Keratinocyte (primary cell): ENCODE data around the gene TGFBI. TPM values are rescaled to one million over a fixed set of nuclear protein-coding genes. Genes with fewer than 3 reads are reported as not detected.

Experiments used
- DNase-seq: peaks from one replicate; pipeline ENCODE4 v3.0.0-alpha.2; 2011; ENCODE audit warnings: low read depth, missing footprints, low spot score
- FAIRE-seq: peaks from 2 replicates; lab custom pipeline; 2011; peaks lifted over from hg19 to GRCh38; lab: Jason Lieb, UNC
- H2AFZ ChIP-seq: 2 replicates; pipeline ENCODE4 v1.6.0; 2012; ENCODE audit warnings: low read length, control low read depth, inconsistent platforms; ENCODE audit not compliant: control insufficient read depth
- H3K27ac ChIP-seq: 2 replicates; pipeline ENCODE4 v1.5.1; 2011; ENCODE audit warnings: low read length; ENCODE audit not compliant: control insufficient read depth, insufficient read depth
- H3K27me3 ChIP-seq: 3 replicates; pipeline ENCODE4 v1.6.0; 2011; ENCODE audit warnings: low read length; ENCODE audit not compliant: control insufficient read depth, insufficient read depth; ENCODE audit errors: extremely low read depth
- H3K36me3 ChIP-seq, 2 experiments: 2 replicates in 1 of 2; 3 replicates in 1 of 2; pipeline ENCODE4 v1.5.1; 2011; ENCODE audit warnings: low read length in 2 of 2, mild to moderate bottlenecking in 1 of 2; ENCODE audit not compliant: control insufficient read depth in 2 of 2, insufficient read depth in 2 of 2; ENCODE audit errors: extremely low read depth in 1 of 2
- H3K4me1 ChIP-seq: 3 replicates; pipeline ENCODE4 v1.5.1; 2011; ENCODE audit warnings: low read length; ENCODE audit not compliant: control insufficient read depth, insufficient read depth; ENCODE audit errors: extremely low read depth
- H3K4me2 ChIP-seq: 3 replicates; pipeline ENCODE4 v1.6.0; 2011; ENCODE audit warnings: low read depth, low read length; ENCODE audit not compliant: control insufficient read depth, insufficient read depth; ENCODE audit errors: extremely low read depth
- H3K4me3 ChIP-seq, 3 experiments: fragments of 200-600 bp in 1 of 3; sonication (generic) in 1 of 3; 2 replicates in 2 of 3; 3 replicates in 1 of 3; pipeline ENCODE4 v1.5.1; 2011 to 2016; ENCODE audit warnings: low read length in 3 of 3, mild to moderate bottlenecking in 3 of 3, control low read depth in 2 of 3, inconsistent platforms in 1 of 3, low read depth in 1 of 3, mixed read lengths in 1 of 3, mixed run types in 1 of 3, moderate library complexity in 1 of 3; ENCODE audit not compliant: control insufficient read depth in 2 of 3, insufficient read depth in 2 of 3; ENCODE audit errors: extremely low read depth in 1 of 3
- H3K79me2 ChIP-seq: 2 replicates; pipeline ENCODE4 v1.6.0; 2012; ENCODE audit warnings: low read length; ENCODE audit not compliant: control insufficient read depth, insufficient read depth
- H3K9ac ChIP-seq: 3 replicates; pipeline ENCODE4 v1.6.0; 2011; ENCODE audit warnings: low read length; ENCODE audit not compliant: control insufficient read depth, insufficient read depth; ENCODE audit errors: extremely low read depth
- H3K9me1 ChIP-seq: 3 replicates; pipeline ENCODE4 v1.6.0; 2011; ENCODE audit warnings: low read length; ENCODE audit not compliant: control insufficient read depth, insufficient read depth; ENCODE audit errors: extremely low read depth
- H3K9me3 ChIP-seq: 2 replicates; pipeline ENCODE4 v1.5.1; 2012; ENCODE audit warnings: low read depth, low read length; ENCODE audit not compliant: control insufficient read depth
- H4K20me1 ChIP-seq: 3 replicates; pipeline ENCODE4 v1.6.0; 2011; ENCODE audit warnings: low read length; ENCODE audit not compliant: control insufficient read depth, insufficient read depth; ENCODE audit errors: extremely low read depth
- EZH2 ChIP-seq: IDR thresholded peaks from one replicate; pipeline ENCODE4 v1.6.1; 2012; ENCODE audit warnings: inconsistent platforms, mild to moderate bottlenecking, low read length, moderate library complexity
- dilution Hi-C: fragments of 300-500 bp; cut with MboI; formaldehyde crosslinking; loops from one replicate; pipeline ENCODE4 v1.7.0; 2020; ENCODE audit warnings: low sequenced_read_pairs; ENCODE audit not compliant: extremely low pct_ligation_motif_present
- polyA plus RNA-seq, 5 experiments: library from polyadenylated mRNA; depleted of rRNA in 3 of 5; stranded (reverse) in 3 of 5; stranded (forward) in 1 of 5; unstranded in 1 of 5; fragments of >200 nt; gene quantifications; 1 replicate in 1 of 5; 2 replicates in 3 of 5; 3 replicates in 1 of 5; pipeline versions ENCODE4 v1.2.1 to v1.2.3, GENCODE V29; 2011 to 2012; ENCODE audit warnings: missing spikeins in 2 of 5, low read depth in 1 of 5, low replicate concordance in 1 of 5
- TF ChIP-seq, protein P1 (sequence below), 3 experiments: IDR thresholded peaks in 1 of 3; conservative IDR thresholded peaks in 1 of 3; optimal IDR thresholded peaks in 1 of 3; 2 replicates in 2 of 3; 3 replicates in 1 of 3; pipeline versions ENCODE3 to v1.5.1; 2011; ENCODE audit warnings: low read length in 3 of 3, mild to moderate bottlenecking in 3 of 3, moderate library complexity in 2 of 3, control low read depth in 1 of 3, inconsistent platforms in 1 of 3; ENCODE audit not compliant: insufficient read depth in 2 of 3; ENCODE audit errors: extremely low read depth in 1 of 3

The TGFBI gene
- polyA plus RNA-seq, 1 donor (not counting 4 experiments of a cell fraction or from before 2014, with no cell fraction given), result 270 TPM

DNA sequence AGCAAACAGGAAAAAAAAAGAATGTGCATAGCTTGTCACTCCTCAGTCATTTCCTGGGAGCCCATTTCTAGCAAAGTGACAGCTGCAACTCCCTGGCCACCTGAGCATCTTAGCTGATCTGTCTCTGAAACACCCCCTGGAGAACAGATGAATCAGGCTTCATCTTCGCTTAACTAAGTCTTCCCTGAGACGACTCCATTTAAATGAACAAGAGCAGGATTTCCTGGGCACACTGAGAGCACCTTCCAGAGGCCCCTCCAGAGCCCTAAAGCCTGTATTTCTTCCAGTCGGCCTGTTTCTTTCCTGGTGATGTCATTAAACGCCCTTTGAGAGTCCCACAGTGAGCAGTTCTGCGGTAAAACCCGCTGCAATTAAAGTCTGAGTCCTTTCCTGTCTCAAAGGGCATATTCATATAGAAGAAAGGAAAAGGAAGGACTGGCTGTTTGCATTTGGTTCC is 13.9 kb downstream of the TGFBI start:
- no peak overlapping the region for H2AFZ ChIP-seq
- FAIRE-seq (no peak), DNase-seq (no peak)

DNA sequence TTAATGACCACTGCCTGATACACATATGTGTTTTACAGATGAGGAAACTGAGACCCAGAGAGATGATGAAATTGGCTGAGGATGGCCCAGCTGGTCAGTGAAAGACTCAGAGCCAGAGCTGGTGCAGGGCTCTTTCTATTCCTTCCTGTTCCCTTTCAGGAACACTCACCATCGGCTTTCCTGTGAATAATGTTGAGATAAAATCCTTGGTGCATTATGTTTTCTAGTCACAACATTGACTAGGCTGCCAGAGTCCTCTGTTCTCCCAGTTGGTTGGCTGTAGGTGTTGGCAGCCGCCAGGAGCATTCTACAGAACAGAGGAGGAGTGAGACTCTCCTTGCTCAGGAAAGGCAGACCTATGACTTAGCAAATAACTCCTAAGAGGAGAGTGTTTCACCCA is 14.8 kb downstream of the TGFBI start:
- Histone ChIP-seq H2AFZ (no peak overlapping the region), H3K4me3 (no peak overlapping the region), H4K20me1 (no peaks in the 10 kb centered on the region), H3K27me3 (no peaks in the 10 kb centered on the region), H3K27ac (no peak overlapping the region), H3K9ac (no peak overlapping the region), H3K79me2 (no peaks in the 10 kb centered on the region), H3K9me1 (no peaks in the 10 kb centered on the region), H3K4me1 (no peaks in the 10 kb centered on the region), H3K36me3 (peaks cover 22 to 36% of the 10 kb centered on the region in 2 experiments), H3K4me2 (no peak overlapping the region), H3K9me3 (no peaks in the 10 kb centered on the region)
- dilution Hi-C loops, result no loop called here
- TF ChIP-seq, protein P1, sequence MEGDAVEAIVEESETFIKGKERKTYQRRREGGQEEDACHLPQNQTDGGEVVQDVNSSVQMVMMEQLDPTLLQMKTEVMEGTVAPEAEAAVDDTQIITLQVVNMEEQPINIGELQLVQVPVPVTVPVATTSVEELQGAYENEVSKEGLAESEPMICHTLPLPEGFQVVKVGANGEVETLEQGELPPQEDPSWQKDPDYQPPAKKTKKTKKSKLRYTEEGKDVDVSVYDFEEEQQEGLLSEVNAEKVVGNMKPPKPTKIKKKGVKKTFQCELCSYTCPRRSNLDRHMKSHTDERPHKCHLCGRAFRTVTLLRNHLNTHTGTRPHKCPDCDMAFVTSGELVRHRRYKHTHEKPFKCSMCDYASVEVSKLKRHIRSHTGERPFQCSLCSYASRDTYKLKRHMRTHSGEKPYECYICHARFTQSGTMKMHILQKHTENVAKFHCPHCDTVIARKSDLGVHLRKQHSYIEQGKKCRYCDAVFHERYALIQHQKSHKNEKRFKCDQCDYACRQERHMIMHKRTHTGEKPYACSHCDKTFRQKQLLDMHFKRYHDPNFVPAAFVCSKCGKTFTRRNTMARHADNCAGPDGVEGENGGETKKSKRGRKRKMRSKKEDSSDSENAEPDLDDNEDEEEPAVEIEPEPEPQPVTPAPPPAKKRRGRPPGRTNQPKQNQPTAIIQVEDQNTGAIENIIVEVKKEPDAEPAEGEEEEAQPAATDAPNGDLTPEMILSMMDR (optimal IDR thresholded peaks at IDR 0.05 in 1 of 3, IDR thresholded peaks at IDR 0.05 in 1 of 3, conservative IDR thresholded peaks at IDR 0.05 in 1 of 3; ENCODE audit: extremely low read depth in 1 of 3, insufficient read depth in 2 of 3, low read length in 3 of 3), result no peak
- TF ChIP-seq EZH2, result no peak
- DNase-seq, result no peak
- no peak for FAIRE-seq

More for the DNA sequence above, 13.9 kb downstream of the TGFBI start:
- Histone ChIP-seq H3K4me1 (peaks cover 2% of the 10 kb centered on the region), H3K4me3 (no peak overlapping the region), H3K9ac (no peak overlapping the region), H3K4me2 (no peak overlapping the region), H3K27ac (no peak overlapping the region), H4K20me1 (no peaks in the 10 kb centered on the region), H3K36me3 (peaks cover 19 to 28% of the 10 kb centered on the region in 2 experiments), H3K79me2 (no peaks in the 10 kb centered on the region), H3K9me1 (no peaks in the 10 kb centered on the region), H3K27me3 (no peaks in the 10 kb centered on the region), H3K9me3 (no peaks in the 10 kb centered on the region)
- TF ChIP-seq EZH2, result no peak
- TF ChIP-seq, protein P1 (optimal IDR thresholded peaks at IDR 0.05 in 1 of 3, IDR thresholded peaks at IDR 0.05 in 1 of 3, conservative IDR thresholded peaks at IDR 0.05 in 1 of 3; ENCODE audit: extremely low read depth in 1 of 3, insufficient read depth in 2 of 3, low read length in 3 of 3), result no peak
- dilution Hi-C loops, result no loop called here
